Testis (tissue), 2 donors: Measurements from ENCODE around the gene MKX.

ENCODE experiments used
- POLR2A ChIP-seq: fragments of 450-650 bp; IDR thresholded peaks from one replicate; pipeline ENCODE4 v1.6.1; 2017; ENCODE audit warnings: antibody characterized with exemption, mild to moderate bottlenecking, moderate library complexity
- TF ChIP-seq, protein P1 (sequence below), 3 experiments: fragments of 450-650 bp in 2 of 3; fragments of 200-600 bp in 1 of 3; sonication (generic) in 1 of 3; IDR thresholded peaks; one replicate each; pipeline ENCODE4 v1.5.1; 2016 to 2019; ENCODE audit warnings: antibody characterized with exemption in 3 of 3, mild to moderate bottlenecking in 2 of 3, moderate library complexity in 1 of 3

DNA sequence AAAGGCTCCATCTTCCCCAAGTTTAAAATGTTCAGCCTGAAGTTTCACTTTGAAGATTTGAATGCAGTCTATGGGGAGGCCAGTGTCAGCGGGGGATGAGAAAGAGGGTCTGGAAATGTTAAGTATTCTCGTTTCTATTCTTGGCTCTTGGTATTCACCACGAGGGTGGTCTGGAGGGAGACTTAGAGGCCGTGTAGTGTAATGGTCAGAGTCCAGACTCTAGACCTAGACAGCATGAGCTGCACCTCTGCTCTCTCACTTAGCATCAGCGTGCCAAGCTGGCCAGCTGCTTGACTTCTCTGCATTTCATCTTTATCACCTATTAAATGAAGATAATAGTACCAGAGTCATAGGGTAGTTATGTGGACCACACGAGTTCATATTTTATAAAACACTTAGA is 57.9 kb downstream of the MKX start:
- no peak for TF ChIP-seq POLR2A
- TF ChIP-seq, protein P1, sequence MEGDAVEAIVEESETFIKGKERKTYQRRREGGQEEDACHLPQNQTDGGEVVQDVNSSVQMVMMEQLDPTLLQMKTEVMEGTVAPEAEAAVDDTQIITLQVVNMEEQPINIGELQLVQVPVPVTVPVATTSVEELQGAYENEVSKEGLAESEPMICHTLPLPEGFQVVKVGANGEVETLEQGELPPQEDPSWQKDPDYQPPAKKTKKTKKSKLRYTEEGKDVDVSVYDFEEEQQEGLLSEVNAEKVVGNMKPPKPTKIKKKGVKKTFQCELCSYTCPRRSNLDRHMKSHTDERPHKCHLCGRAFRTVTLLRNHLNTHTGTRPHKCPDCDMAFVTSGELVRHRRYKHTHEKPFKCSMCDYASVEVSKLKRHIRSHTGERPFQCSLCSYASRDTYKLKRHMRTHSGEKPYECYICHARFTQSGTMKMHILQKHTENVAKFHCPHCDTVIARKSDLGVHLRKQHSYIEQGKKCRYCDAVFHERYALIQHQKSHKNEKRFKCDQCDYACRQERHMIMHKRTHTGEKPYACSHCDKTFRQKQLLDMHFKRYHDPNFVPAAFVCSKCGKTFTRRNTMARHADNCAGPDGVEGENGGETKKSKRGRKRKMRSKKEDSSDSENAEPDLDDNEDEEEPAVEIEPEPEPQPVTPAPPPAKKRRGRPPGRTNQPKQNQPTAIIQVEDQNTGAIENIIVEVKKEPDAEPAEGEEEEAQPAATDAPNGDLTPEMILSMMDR (IDR thresholded peaks at IDR 0.05): no peak
